Amygdala (tissue), 56 donors: Measurements from ENCODE around the gene MSMO1.
A peak's percentile ranks its signal among the peaks of the same experiment; 100 is the strongest.

Experiments
- DNase-seq, 56 donors: peaks; one replicate each; lab custom pipeline; 2025; lab: John Stamatoyannopoulos, UW

Gene MSMO1

DNA sequence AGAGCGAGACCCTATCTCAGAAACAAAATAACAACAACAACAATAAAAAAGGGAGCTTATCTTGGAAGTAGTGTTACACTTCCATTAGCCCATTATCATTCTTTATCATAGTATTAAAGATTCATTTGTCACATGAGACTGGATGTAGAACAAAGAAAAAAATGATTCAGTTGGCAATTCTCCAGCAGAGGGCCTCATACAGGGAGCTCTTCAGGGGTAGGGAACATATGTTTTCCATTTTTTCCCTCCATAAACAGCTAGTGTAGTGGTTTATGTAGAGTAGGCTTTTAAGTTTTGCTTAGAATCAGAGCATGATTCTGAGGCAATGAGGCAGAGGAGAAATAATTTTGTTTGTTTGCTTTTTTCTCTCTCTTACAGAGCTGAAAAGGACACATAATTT is 57.1 kb downstream of the MSMO1 start:
- DNase-seq, result no peak

- peak in 6 of 56 donors; percentile 3 to 23 (median 13) for DNase-seq
These were observed 57.7 kb downstream of the MSMO1 start for GRCh38 chr4:165385126-165385525.

DNA sequence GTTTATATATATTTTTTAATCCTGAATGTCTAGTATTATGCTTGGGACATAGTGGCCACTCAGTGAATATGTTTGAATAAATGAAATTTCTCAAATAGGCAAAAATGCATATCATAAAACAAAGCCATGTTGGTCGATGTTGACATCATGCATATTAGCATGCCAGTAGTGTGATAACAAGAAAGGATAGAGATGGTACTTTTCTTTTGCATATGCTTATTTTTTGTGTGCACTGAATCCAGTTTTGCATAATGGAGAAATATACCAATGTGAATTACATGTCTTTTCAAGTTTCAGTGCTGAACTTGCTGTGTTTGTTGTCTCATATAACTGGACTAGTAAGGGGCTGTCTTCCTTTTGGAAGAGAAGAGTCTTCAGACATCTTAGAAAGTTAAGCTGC is 58.9 kb downstream of the MSMO1 start:
- DNase-seq, result no peak

GRCh38 chr4:165388756-165389155 is 61.3 kb downstream of the MSMO1 start:
- no peak for DNase-seq
